Naive B cell (primary cell): ENCODE results near the gene ELOF1. TPM values are rescaled to one million over a fixed set of nuclear protein-coding genes. Genes with fewer than 3 reads are reported as not detected.

Source experiments
- ATAC-seq, 2 donors: fragments of 150-1000 bp; cut with Tn5 transposase; 2 replicates each; pipeline ENCODE4 v1.10.0; 2021; ENCODE audit warnings: low read depth in 2 of 2, mild to moderate bottlenecking in 2 of 2, moderate library complexity in 2 of 2
- DNase-seq: peaks from one replicate; pipeline ENCODE4 v3.0.0; 2022
- H3K27ac Mint-ChIP-seq, 6 donors: one replicate each; pipeline ENCODE4 v1.8.0; 2020 to 2022; ENCODE audit warnings: mild to moderate bottlenecking in 6 of 6, mixed read lengths in 6 of 6, moderate library complexity in 5 of 6, inconsistent platforms in 2 of 6
- H3K27me3 Mint-ChIP-seq, 3 donors: one replicate each; pipeline ENCODE4 v1.8.0; 2021 to 2022; ENCODE audit warnings: mixed read lengths in 3 of 3, mild to moderate bottlenecking in 1 of 3
- H3K36me3 Mint-ChIP-seq, 2 donors: one replicate each; pipeline ENCODE4 v1.8.0; 2020 to 2022; ENCODE audit warnings: mixed read lengths in 2 of 2, inconsistent platforms in 1 of 2, mild to moderate bottlenecking in 1 of 2
- H3K4me1 Mint-ChIP-seq, 3 donors: one replicate each; pipeline ENCODE4 v1.8.0; 2020 to 2022; ENCODE audit warnings: mixed read lengths in 3 of 3, inconsistent platforms in 1 of 3, mild to moderate bottlenecking in 1 of 3, moderate library complexity in 1 of 3
- H3K4me3 Mint-ChIP-seq, 8 donors: one replicate each; pipeline ENCODE4 v1.8.0; 2020 to 2022; ENCODE audit warnings: mild to moderate bottlenecking in 8 of 8, mixed read lengths in 8 of 8, moderate library complexity in 8 of 8, inconsistent platforms in 2 of 8
- H3K9me3 Mint-ChIP-seq, 7 donors: one replicate each; pipeline ENCODE4 v1.8.0; 2020 to 2022; ENCODE audit warnings: mixed read lengths in 7 of 7, mild to moderate bottlenecking in 5 of 7, inconsistent platforms in 2 of 7, moderate library complexity in 1 of 7
- polyA plus RNA-seq, 6 donors: library from polyadenylated mRNA; unstranded; fragments of 300-500 nt; fragmentation: Illumina TruSeq; gene quantifications; one replicate each; pipeline ENCODE4 v1.2.3, GENCODE V29; 2021; ENCODE audit warnings: low read depth in 6 of 6

The ELOF1 gene
- polyA plus RNA-seq, 6 donors from 2014 or later: 85.9 to 118 (median 99.2) TPM

DNA sequence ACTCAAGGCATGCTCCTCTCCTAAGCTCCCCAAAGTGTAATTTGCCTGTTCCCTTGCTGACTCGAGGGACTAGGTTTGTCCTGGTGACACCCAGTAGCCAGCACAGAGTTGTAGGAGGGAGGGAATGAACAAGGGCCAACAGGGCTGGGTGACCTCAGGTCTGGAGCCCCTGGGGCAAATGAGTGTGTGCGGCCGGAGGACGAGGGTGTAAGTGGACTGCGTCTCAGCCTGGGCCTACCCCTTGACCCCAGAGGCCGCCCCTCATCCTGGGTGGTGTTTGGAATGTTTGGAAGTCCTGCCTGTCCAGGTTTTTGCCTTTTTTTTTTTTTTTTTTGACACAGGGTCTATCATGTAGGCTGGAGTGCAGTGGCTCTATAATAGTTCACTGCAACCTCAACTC lies 52.1 kb downstream of the ELOF1 start:
- Mint-ChIP-seq H3K27ac (peak overlapping the region; percentile 28 to 94 (median 79)), H3K27me3 (no peaks in the 10 kb centered on the region), H3K36me3 (peaks cover 0 to 11% of the 10 kb centered on the region in 2 donors), H3K9me3 (no peaks in the 10 kb centered on the region), H3K4me1 (peaks cover 16 to 30% (median 20%) of the 10 kb centered on the region in 3 donors), H3K4me3 (peak overlapping the region; percentile 87 to 98 (median 93))
- DNase-seq (no peak), ATAC-seq (no peak)

DNA sequence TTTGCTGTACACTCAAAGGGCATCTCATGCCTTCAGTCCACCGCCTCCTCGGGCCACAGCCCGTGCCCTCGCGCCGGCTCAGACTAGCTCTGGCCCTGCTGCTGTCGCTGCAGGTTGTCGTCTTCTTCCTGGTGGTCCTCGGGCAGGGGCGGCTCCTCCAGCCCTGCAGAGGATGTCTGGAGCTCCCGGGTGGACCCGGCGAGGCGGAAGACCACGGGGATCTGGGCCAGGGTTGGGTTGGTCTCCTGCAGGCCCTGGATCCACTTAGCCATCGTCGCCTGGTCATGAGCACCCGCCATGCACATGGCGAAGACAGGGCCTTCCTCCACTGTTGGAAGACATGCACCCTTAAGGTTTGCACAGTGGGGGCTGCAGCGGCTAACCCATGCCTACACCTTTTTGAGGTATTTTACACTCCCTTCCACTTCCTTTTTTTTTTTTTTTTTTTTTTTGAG lies 52.9 kb downstream of the ELOF1 start:
- Mint-ChIP-seq H3K36me3 (peaks cover 0 to 6% of the 10 kb centered on the region in 2 donors), H3K27ac (peak overlapping the region; percentile 42 to 98 (median 89)), H3K9me3 (no peaks in the 10 kb centered on the region), H3K4me1 (peaks cover 16 to 33% (median 20%) of the 10 kb centered on the region in 3 donors), H3K27me3 (no peaks in the 10 kb centered on the region), H3K4me3 (peak overlapping the region; percentile 87 to 98 (median 93))
- ATAC-seq: peak; percentile 2 to 5
- no peak for DNase-seq

DNA sequence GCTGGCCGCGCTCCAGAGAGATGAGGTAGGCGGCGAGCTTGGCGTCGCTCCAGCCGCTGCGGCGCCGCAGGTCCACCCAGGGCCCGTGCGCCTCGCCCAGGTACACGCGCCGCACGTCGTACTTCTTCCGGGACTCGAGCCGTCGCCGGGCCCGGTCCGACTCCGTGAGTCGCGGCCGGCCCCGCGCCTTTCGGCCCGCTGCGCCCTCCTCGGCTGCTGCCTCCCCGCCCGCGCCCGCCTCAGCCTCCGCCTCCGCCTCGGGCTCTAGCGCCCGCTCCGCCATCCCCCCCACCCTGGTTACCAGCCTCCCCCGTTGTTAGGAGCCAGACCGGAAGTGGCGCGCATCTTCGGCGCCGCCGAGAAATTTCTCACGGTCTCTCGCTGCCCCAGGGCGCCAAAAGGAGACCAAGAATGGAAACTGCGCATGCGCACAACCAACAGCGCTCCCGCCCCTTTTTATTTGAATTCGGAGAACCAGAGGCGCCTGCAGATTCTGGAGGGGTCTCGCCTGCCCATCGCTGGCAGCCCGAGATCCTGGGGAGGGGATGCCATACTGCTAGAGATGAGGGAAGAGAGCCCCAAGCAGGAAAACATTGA lies 53.4 kb downstream of the ELOF1 start, which contains the start of gene ZNF653:
TSS of gene ZNF653 (minus strand) at position 336 of the 597 bp plus-strand sequence. CDS start at position 283, 53 bp downstream.
- Mint-ChIP-seq H3K36me3 (peaks cover 0 to under 1% of the 10 kb centered on the region in 2 donors), H3K27me3 (no peaks in the 10 kb centered on the region), H3K4me1 (peaks cover 13 to 29% (median 24%) of the 10 kb centered on the region in 3 donors), H3K4me3 (peak within 1 kb of the TSS; percentile 87 to 98 (median 93)), H3K27ac (peak within 1 kb of the TSS; percentile 94 to 99 (median 97)), H3K9me3 (no peaks in the 10 kb centered on the region)
- DNase-seq: peak; percentile 95
- ATAC-seq: peak; percentile 61 to 65

DNA sequence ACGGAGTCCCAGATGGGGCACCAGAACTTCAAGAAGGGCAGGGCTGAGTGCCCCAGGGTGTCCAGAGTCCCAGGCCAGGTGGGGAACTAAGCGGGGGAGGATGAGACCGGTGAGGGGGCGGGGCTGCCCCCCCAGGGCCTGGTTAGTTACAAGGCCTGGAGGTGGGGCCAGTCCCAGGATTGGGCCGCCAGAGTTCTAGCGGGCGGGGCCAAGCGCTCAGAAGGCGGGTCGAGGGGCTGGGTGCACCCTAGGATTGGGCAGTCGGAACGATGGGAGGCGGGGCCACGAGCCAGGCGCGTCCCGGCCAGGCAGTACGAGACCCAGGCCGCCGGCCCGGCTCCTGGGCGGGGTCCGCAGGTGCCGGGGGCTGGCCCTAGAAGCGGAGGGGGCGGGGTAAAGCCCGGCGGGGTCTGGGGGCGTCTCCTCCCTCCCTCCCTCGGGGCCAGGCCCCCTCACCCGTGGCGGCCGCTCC lies 54.0 kb downstream of the ELOF1 start:
- H3K4me3 Mint-ChIP-seq: peak overlapping the region; percentile 87 to 95 (median 90)
- ATAC-seq (peak; percentile 88), DNase-seq (peak; percentile 98)
- no peaks in the 10 kb centered on the region for H3K9me3 Mint-ChIP-seq
- no peaks in the 10 kb centered on the region for H3K27me3 Mint-ChIP-seq
- peaks cover 0 to under 1% of the 10 kb centered on the region in 2 donors for H3K36me3 Mint-ChIP-seq
- H3K27ac Mint-ChIP-seq: peak overlapping the region; percentile 87 to 98 (median 94)
- peaks cover 13 to 29% (median 27%) of the 10 kb centered on the region in 3 donors for H3K4me1 Mint-ChIP-seq

DNA sequence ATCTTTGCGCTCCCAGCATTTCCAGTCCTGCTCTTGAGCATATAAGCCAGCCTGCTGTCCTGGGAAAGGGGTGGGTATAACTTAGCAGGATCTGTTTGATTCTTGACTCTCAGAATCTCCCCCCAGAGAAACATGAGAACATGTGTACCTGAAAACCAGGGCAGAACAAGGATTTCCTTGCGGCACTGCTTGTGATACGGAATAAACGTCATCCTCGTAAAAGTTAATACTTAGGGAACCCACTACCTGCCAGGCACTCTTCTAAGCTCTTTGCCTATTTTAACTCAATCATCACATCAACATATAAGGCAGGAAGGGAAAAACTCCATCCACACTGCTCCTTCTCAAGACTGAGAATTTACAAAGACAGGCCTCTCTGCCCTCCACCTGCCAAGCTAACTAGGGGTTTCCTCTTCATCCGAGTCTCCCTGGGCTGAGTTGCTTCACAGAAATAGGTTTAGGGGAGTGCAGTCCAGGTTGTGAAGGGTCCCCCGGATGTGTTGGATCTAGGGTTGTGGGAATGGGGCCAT lies 54.5 kb downstream of the ELOF1 start:
- Mint-ChIP-seq H3K27ac (peak overlapping the region; percentile 87 to 98 (median 94)), H3K27me3 (no peaks in the 10 kb centered on the region), H3K9me3 (no peaks in the 10 kb centered on the region), H3K4me1 (peaks cover 13 to 29% (median 27%) of the 10 kb centered on the region in 3 donors), H3K4me3 (peak overlapping the region; percentile 87 to 95 (median 90)), H3K36me3 (peaks cover 0 to 4% of the 10 kb centered on the region in 2 donors)
- ATAC-seq: peak; percentile 0
- DNase-seq: no peak

Other genes with a start within 250 kb of the ELOF1 start
- gene RAB3D, start 219.6 kb downstream of the ELOF1 start, polyA plus RNA-seq: 1 to 10 TPM; 1.9 to 5.8 (median 2.4) TPM
- gene TMEM205, start 213.0 kb downstream of the ELOF1 start, polyA plus RNA-seq: 100 to 1,000 TPM; 102 to 171 (median 114) TPM
- 10 to 100 TPM; 13.2 to 25.0 (median 16.2) TPM for gene CCDC159, start 212.7 kb downstream of the ELOF1 start, polyA plus RNA-seq
- under 1 TPM in 2 of 6 donors, not detected in 4; 0.56 to 0.69 TPM for gene PLPPR2, start 203.8 kb downstream of the ELOF1 start, polyA plus RNA-seq
- gene SWSAP1, start 184.6 kb downstream of the ELOF1 start, polyA plus RNA-seq: 10 to 100 TPM in 1 of 6 donors, 1 to 10 TPM in 5; 6.0 to 10.2 (median 7.6) TPM
- gene EPOR, start 174.9 kb downstream of the ELOF1 start, polyA plus RNA-seq: 1 to 10 TPM in 5 of 6 donors, not detected in 1; 2.2 to 3.9 (median 3.6) TPM
- gene RGL3, start 139.9 kb downstream of the ELOF1 start, polyA plus RNA-seq: under 1 TPM in 2 of 6 donors, not detected in 4; 0.40 to 0.44 TPM
- 1 to 10 TPM in 1 of 6 donors, under 1 TPM in 5; 0.21 to 1.2 (median 0.69) TPM for gene ODAD3, start 124.1 kb downstream of the ELOF1 start, polyA plus RNA-seq
- 10 to 100 TPM; 32.2 to 79.6 (median 46.9) TPM for gene PRKCSH, start 123.6 kb downstream of the ELOF1 start, polyA plus RNA-seq
- gene ELAVL3, start 78.2 kb downstream of the ELOF1 start, polyA plus RNA-seq: not detected
- gene ZNF653, start 53.4 kb downstream of the ELOF1 start, polyA plus RNA-seq: 1 to 10 TPM in 5 of 6 donors, not detected in 1; 1.0 to 3.6 (median 1.4) TPM
- gene ECSIT, start 30.1 kb downstream of the ELOF1 start, polyA plus RNA-seq: 10 to 100 TPM; 29.7 to 51.2 (median 34.5) TPM
- gene CNN1, start 20.4 kb downstream of the ELOF1 start, polyA plus RNA-seq: under 1 TPM in 2 of 6 donors, not detected in 4; 0.65 TPM
- gene ACP5, start 18.4 kb upstream of the ELOF1 start, polyA plus RNA-seq: 10 to 100 TPM; 17.4 to 44.2 (median 24.6) TPM
- gene ZNF627, start 38.3 kb upstream of the ELOF1 start, polyA plus RNA-seq: 10 to 100 TPM in 5 of 6 donors, 1 to 10 TPM in 1; 9.6 to 15.8 (median 13.3) TPM
- gene ZNF823, start 179.7 kb upstream of the ELOF1 start, polyA plus RNA-seq: 1 to 10 TPM in 5 of 6 donors, not detected in 1; 1.2 to 3.0 (median 1.7) TPM
- gene ZNF441, start 207.8 kb upstream of the ELOF1 start, polyA plus RNA-seq: 10 to 100 TPM in 5 of 6 donors, 1 to 10 TPM in 1; 5.9 to 16.0 (median 13.7) TPM
- gene ZNF491, start 239.3 kb upstream of the ELOF1 start, polyA plus RNA-seq: under 1 TPM in 3 of 6 donors, not detected in 3; 0.25 to 0.40 (median 0.29) TPM